CD4-positive, alpha-beta T cell treated with Interleukin-15 for 1 hour (primary cell): ENCODE measurements around the gene GALC.
A peak's percentile ranks its signal among the peaks of the same experiment; 100 is the strongest.

ENCODE experiments used
- DNase-seq: peaks from one replicate; pipeline ENCODE4 v3.0.0-alpha.2; 2020

GALC gene

GRCh38 chr14:88005978-88006851 lies 13.2 kb upstream of the GALC start:
- peak; percentile 86 for DNase-seq

- DNase-seq, result peak; percentile 59
These were observed 12.1 kb upstream of the GALC start, which contains the start of gene GPR65 for GRCh38 chr14:88005050-88005481. TSS of gene GPR65 (plus strand) at chr14:88005135. CDS start at chr14:88010848, 5,713 bp downstream.

- no peak for DNase-seq
These were observed 11.6 kb upstream of the GALC start for GRCh38 chr14:88004506-88005036.

DNA sequence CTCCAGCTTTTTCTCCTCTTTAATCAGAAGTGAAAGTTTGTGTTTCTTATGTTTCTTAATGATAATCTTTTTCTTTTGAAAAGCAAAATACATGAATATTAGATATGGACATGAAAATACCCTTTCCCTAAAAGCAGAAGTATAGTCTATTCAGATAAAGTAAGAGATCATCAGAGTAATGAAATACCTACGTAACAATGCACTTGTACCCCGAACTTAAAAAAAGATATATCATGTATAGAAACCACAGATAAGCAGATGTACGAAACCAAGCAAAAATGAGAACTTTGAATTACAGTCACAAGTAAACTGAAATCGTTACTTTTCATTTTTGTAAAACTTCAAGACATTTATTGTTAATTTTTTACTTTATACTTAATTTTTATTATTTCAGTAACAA lies 10.4 kb upstream of the GALC start:
- DNase-seq, result no peak

DNA sequence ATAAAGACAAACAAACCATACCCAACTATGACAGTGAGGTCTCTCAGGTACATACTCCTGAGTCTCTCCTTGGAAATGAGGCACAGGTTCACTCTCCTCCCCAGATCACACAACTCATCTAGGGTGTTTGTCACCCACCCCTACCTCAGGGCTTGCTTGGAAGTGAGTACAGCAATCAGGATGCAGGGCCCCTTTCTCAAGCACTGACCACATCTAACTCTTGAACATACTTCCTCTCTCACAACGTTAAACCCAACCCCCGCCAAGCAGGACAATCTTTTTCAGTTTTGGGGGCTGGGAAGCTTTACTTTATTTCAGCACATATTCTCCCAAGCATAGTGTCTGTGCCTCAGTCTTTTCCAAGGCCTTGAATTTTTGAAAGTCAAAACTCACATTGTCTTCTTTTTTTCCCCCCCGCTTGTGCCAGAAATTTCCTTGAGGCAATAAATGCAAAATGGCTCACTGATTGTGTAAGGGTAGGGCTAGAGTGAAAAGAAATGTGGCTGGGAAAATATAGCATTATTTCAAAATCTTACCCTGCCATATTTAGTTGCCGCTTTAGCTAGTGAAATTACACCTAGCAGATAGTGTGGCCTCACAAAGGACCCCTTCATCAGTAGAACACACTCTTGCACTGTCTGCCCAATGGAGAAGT lies 9.6 kb upstream of the GALC start:
- peak; percentile 35 for DNase-seq

GRCh38 chr14:87999277-87999676 lies 6.3 kb upstream of the GALC start:
- DNase-seq, result no peak

GRCh38 chr14:87998482-87998881 lies 5.5 kb upstream of the GALC start:
- no peak for DNase-seq

DNA sequence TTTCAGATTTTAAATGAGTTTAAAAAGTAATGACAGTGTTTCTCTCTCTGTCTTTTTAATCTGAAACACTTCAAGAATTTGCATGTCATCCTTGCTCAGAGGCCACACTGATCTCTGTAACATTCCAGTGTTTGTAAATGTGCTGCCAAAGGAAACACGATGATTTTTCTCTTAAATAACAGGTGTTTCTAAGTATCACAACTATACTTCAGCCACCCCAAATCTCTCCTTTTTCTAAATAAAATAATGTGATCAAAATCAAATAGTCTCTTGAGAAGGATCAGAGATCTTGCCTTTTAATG lies 3.3 kb upstream of the GALC start:
- DNase-seq, result no peak

DNA sequence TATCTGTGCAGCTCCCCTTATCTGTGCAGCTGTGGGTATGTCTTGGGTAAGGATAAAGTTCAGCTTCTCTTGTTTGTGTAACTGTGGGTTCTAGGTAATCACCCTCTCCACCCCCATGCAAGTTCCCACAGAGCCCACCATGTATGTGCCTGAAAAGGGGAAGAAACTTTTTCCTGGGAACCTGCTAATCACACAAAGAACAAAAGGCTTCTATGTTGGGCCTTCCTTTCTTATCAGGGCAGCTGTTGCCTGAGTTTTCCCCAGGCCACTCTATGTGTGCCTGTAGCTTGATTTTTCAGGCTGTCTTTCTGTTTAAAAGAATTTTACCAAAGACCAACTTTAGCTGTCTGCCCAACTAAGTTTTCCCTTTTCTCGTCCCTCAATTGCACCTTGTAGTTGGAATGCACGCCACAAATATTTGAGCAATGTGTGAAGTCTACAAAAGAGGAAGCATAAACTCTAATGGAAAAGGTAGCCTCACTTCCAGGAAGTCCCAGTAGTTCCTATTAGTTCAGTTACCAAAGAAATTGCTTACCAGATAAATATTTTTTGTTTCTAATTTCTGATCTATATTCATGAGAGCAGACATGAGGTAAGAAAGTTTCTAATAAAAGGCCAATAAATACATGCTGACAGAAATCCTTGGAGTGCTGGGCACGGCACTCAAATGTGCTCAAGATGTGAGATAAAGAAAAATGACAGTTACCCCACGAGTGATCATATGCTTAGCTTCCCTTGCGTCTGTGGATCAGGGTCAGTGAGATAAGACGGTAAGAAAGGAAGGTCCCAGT lies 2.7 kb upstream of the GALC start:
- DNase-seq, result peak; percentile 19

GRCh38 chr14:87994974-87995373 lies 2.0 kb upstream of the GALC start:
- DNase-seq, result peak; percentile 77

GRCh38 chr14:87992346-87992717 lies 650 bp downstream of the GALC start:
- DNase-seq, result no peak

DNA sequence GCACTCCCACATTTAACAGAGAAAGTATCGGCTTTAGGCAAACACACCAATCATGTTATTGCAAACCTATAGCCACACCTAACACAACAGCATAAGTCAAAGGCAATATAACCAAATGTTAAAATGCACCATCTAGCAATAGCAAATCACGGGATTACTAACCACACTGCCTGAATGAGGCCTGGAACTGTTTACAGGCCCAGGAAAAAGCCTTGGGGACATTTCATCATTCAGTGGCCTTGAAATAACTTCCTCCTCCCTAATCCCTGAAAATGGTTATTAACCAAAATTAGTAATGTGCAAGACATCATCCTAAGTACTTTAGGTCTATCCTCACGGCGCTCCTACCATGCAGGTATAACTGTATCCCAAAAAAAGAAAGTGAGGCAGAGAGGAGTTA lies 2.3 kb downstream of the GALC start:
- DNase-seq, result no peak

GRCh38 chr14:87989956-87990299 lies 3.1 kb downstream of the GALC start:
- DNase-seq, result no peak

DNA sequence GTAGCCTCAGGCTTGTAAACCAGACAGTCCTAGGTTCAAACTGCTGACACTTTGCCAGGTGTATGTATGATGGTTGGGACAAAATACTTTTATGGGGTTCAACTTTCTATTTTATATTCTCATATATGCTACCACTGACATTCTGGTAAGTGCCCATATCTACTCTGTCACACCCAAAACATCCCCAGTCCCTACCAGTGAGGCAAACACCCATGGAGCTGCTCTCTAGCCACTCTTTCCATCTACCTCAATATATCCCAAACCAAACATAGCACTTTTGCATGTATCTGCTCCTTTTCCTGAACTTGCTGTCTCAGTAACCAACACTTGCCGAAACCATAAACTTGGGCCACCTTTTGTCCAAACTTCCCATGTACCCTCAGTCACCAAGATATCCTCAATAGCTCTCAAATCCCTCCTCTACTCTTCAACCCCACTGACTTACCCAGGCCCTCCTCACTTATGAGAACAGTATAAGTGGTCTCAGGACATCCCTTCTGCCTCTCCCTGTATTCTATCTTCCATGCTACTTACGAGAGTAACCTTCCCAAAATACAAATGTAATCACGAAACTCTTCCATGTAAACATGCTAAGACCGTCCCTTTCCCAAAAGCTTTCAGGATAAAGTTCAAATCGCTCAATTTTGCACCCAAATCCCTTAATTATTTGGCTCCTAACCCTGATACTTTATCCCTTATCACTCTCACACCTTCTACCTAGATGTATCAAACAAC lies 3.6 kb downstream of the GALC start:
- DNase-seq, result no peak

DNA sequence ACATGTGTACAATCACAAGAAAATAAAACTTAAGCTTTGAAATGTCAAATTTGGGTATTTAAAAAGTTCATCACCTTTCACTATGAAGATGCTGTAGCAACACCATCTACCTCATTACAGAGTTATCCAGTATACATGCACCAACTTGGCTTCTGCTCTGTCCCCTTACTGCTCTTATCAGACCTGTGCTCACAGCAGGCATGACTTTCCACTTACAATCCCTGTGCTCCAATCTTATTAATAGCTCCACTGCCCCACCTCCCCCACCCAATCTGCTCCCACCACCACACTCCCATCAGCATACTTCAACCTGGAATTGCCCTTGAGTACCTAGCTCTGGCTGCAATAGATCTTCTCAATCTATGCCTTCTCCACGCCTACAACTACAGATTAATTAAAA lies 13.3 kb downstream of the GALC start:
- DNase-seq, result no peak

DNA sequence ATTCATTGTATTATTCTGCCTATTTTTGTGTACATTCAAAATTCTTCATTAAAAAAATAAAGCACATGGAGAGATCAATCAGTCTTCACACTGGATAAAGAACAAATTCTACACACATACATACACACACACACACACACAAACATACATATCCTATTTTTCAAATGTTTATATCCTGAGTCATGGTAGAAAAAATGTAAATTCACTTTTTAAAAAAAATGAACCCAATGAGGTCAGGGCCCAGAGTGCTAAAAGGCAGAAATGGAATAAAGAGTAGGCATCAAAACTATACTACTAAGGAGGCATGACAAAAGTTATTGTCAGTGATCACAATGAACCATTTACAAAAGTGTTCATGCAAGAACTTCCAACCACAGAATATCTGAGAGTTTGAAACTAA lies 17.3 kb downstream of the GALC start:
- no peak for DNase-seq

GRCh38 chr14:87971010-87971409 lies 22.0 kb downstream of the GALC start:
- DNase-seq, result no peak

DNA sequence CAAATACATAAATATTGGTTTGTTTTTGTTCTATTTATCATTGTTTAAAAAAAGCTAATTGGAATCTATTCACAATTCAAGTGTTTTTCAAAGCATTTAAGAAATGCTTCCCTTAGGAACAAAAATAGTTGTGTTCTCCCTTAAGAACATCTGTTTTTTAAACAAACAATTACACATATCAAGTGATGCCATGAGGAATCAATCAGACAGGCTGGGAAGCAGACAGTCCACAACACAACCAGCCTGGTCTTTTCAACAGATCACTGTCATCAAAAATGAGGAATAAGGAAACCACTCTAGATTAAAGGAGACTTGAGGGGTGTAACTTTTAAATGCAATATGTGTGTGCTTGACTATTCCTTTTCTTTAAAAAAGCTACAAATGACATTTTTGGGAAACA lies 25.5 kb downstream of the GALC start:
- no peak for DNase-seq

DNA sequence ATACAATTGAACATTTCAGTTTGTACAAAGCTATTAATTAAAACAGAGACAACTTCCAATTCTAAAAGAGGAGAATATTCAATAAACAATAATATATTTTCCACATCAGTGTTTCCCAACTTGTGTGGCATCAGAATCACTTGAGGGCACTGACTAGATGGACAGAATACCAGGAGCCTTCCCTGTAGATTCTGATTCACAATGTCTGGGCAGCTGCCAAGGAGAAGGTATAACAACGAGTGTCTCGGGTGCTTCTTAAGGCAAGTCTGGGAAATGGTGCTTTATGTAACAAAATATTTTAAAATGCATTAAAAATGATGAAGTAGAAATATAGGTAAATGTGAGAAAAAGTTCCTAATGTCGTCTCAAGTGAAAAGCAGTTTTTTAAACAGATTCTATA lies 26.2 kb downstream of the GALC start:
- DNase-seq, result no peak

- DNase-seq, result no peak
These were observed 31.7 kb downstream of the GALC start for GRCh38 chr14:87961246-87961645.

DNA sequence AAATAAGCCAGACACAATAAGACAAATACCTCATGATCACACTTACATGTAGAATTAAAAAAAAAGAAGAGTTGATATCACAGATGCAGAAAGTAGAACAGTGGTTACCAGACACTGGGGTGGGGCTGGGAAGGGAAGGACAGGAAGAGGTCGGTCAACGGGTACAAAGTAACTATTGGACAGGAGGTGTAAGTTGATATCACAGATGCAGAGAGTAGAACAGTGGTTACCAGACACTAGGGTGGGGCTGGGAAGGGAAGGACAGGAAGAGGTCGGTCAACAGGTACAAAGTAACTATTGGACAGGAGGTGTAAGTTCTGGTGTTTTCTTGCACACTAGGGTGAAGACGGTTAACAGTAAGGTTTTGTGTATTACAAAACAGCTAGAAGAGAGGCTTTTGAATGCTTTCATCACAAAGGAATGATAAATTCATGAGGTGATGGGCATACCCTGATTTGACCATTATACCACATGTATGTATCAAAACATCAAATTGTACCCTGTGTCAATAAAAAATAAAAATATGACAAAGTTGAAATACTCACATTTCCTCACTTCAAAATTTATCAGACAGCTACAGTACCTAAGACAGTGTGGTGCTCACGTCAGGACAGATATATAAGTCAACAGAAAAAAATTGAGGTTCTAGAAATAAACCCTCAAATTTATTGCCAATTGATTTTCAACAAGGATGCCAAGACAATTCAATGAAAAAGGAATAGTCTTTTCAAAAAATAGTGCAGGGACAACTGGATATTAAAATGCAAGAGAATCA lies 32.8 kb downstream of the GALC start:
- peak; percentile 42 for DNase-seq

GRCh38 chr14:87955501-87955900 lies 37.5 kb downstream of the GALC start:
- no peak for DNase-seq
